ENCODE data around the gene HSPB2. TPM values are rescaled to one million over a fixed set of nuclear protein-coding genes. Genes with fewer than 3 reads are reported as not detected.

The HSPB2 gene
- total and polyA plus RNA-seq, 2 donors (not counting 1 experiment from before 2014, with no cell fraction given): not detected

GRCh38 chr11:111933872-111934271, 21.3 kb downstream of the HSPB2 start:
- Histone ChIP-seq H3K79me2 (ENCODE audit: control insufficient read depth, insufficient read depth, low read length) (no peaks in the 10 kb centered on the region), H2AFZ (ENCODE audit: insufficient read depth, low read depth, low read length, poor library complexity, severe bottlenecking) (no peak overlapping the region), H3K4me1 (ENCODE audit: control insufficient read depth in 2 of 2, insufficient read depth in 2 of 2, low read length in 2 of 2) (peaks cover 18 to 34% of the 10 kb centered on the region in 2 donors), H3K27ac (ENCODE audit: low read length in 2 of 2) (no peak overlapping the region), H3K27me3 (replicated peaks in 1 of 4; ENCODE audit: control extremely low read depth in 1 of 4, control insufficient read depth in 3 of 4, insufficient read depth in 4 of 4, low read length in 3 of 4) (peaks cover 0 to 18% (median 5%) of the 10 kb centered on the region in 4 experiments), H4K20me1 (ENCODE audit: control insufficient read depth, insufficient read depth, low read length, poor library complexity, severe bottlenecking) (no peaks in the 10 kb centered on the region), H3K4me3 (ENCODE audit: control extremely low read depth in 1 of 5, extremely low read depth in 1 of 5, insufficient read depth in 1 of 5, low read depth in 2 of 5, low read length in 4 of 5) (no peak overlapping the region), H3K9me3 (ENCODE audit: control extremely low read depth in 1 of 3, control insufficient read depth in 2 of 3, insufficient read depth in 1 of 3, low read length in 2 of 3) (no peaks in the 10 kb centered on the region), H3K36me3 (replicated peaks in 1 of 2; ENCODE audit: control extremely low read depth in 1 of 2, control insufficient read depth in 1 of 2, extremely low read depth in 1 of 2, insufficient read depth in 2 of 2, low read length in 1 of 2) (no peaks in the 10 kb centered on the region), H3K9ac (ENCODE audit: low read length) (no peak overlapping the region), H3K4me2 (replicated peaks; ENCODE audit: low read depth, low read length, poor library complexity, severe bottlenecking) (no peak overlapping the region)
- Mint-ChIP-seq H3K4me1 (peaks cover 26% of the 10 kb centered on the region), H3K27ac (no peak overlapping the region), H3K9me3 (ENCODE audit: insufficient read depth) (no peaks in the 10 kb centered on the region), H3K4me3 (no peak overlapping the region), H3K27me3 (peaks cover 18% of the 10 kb centered on the region)
- ChIA-PET POLR2A (no interaction called here), CTCF (interaction anchor here (0.7 to 5.3 kb wide), 3 partner anchors 25 to 346 kb away, joined by 3 to 54 read pairs (median 4); no protein-coding TSS in a partner anchor)
- ATAC-seq (ENCODE audit: low read depth) (no peak), DNase-seq (no peak)
- WGBS (ENCODE audit: insufficient coverage): no CpG with 5 or more reads among the region's 1 CpG
- no peak for TF ChIP-seq EZH2 (IDR thresholded peaks at IDR 0.05; ENCODE audit: borderline replicate concordance, insufficient read depth, low read depth, low read length, poor library complexity, severe bottlenecking)
- no peak for TF ChIP-seq CTCF (IDR thresholded peaks at IDR 0.05)
- intact Hi-C loops (cut with micrococcal nuclease): no loop called here

- no peak overlapping the region for H3K4me3 ChIP-seq (ENCODE audit: control extremely low read depth in 1 of 5, extremely low read depth in 1 of 5, insufficient read depth in 1 of 5, low read depth in 2 of 5, low read length in 4 of 5)
- no peak overlapping the region for H3K9ac ChIP-seq (ENCODE audit: low read length)
- no peaks in the 10 kb centered on the region for H3K9me3 ChIP-seq (ENCODE audit: control extremely low read depth in 1 of 3, control insufficient read depth in 2 of 3, insufficient read depth in 1 of 3, low read length in 2 of 3)
- Mint-ChIP-seq H3K4me3 (no peak overlapping the region), H3K27ac (no peak overlapping the region), H3K9me3 (ENCODE audit: insufficient read depth) (no peaks in the 10 kb centered on the region), H3K4me1 (peaks cover 31% of the 10 kb centered on the region), H3K27me3 (peaks cover 18% of the 10 kb centered on the region)
- peaks cover 0 to 18% (median 5%) of the 10 kb centered on the region in 4 experiments for H3K27me3 ChIP-seq (replicated peaks in 1 of 4; ENCODE audit: control extremely low read depth in 1 of 4, control insufficient read depth in 3 of 4, insufficient read depth in 4 of 4, low read length in 3 of 4)
- TF ChIP-seq EZH2 (IDR thresholded peaks at IDR 0.05; ENCODE audit: borderline replicate concordance, insufficient read depth, low read depth, low read length, poor library complexity, severe bottlenecking): no peak
- no peak for TF ChIP-seq CTCF (IDR thresholded peaks at IDR 0.05)
- DNase-seq: no peak
- intact Hi-C loops (cut with micrococcal nuclease): no loop called here
- WGBS (ENCODE audit: insufficient coverage): no CpG with 5 or more reads among the region's 1 CpG
- CTCF ChIA-PET: interaction anchor here (0.7 to 5.3 kb wide), 4 partner anchors 25 to 346 kb away, joined by 3 to 54 read pairs (median 4); no protein-coding TSS in a partner anchor
- no peak overlapping the region for H2AFZ ChIP-seq (ENCODE audit: insufficient read depth, low read depth, low read length, poor library complexity, severe bottlenecking)
- POLR2A ChIA-PET: no interaction called here
- peaks cover 21 to 36% of the 10 kb centered on the region in 2 donors for H3K4me1 ChIP-seq (ENCODE audit: control insufficient read depth in 2 of 2, insufficient read depth in 2 of 2, low read length in 2 of 2)
- no peak for ATAC-seq (ENCODE audit: low read depth)
- no peaks in the 10 kb centered on the region for H3K79me2 ChIP-seq (ENCODE audit: control insufficient read depth, insufficient read depth, low read length)
- H3K36me3 ChIP-seq (replicated peaks in 1 of 2; ENCODE audit: control extremely low read depth in 1 of 2, control insufficient read depth in 1 of 2, extremely low read depth in 1 of 2, insufficient read depth in 2 of 2, low read length in 1 of 2): no peaks in the 10 kb centered on the region
- no peaks in the 10 kb centered on the region for H4K20me1 ChIP-seq (ENCODE audit: control insufficient read depth, insufficient read depth, low read length, poor library complexity, severe bottlenecking)
- no peak overlapping the region for H3K4me2 ChIP-seq (replicated peaks; ENCODE audit: low read depth, low read length, poor library complexity, severe bottlenecking)
- no peak overlapping the region for H3K27ac ChIP-seq (ENCODE audit: low read length in 2 of 2)
Measured at GRCh38 chr11:111934306-111934705, 21.8 kb downstream of the HSPB2 start.
